Measurements from ENCODE around the gene CACNG7. TPM values are rescaled to one million over a fixed set of nuclear protein-coding genes. Genes with fewer than 3 reads are reported as not detected.

The CACNG7 gene
- total RNA-seq, 1 experiment from 2014 or later: not detected

- Histone ChIP-seq H3K9ac (ENCODE audit: low read length) (peak overlapping the region; percentile 54), H3K36me3 (ENCODE audit: control insufficient read depth in 1 of 2, insufficient read depth in 2 of 2, low read length in 2 of 2) (no peaks in the 10 kb centered on the region), H3K4me3 (replicated peaks in 1 of 2; ENCODE audit: low read depth in 1 of 2, low read length in 2 of 2) (peak overlapping the region; percentile 60 to 61), H3K4me1 (ENCODE audit: control insufficient read depth in 1 of 2, insufficient read depth in 2 of 2, low read length in 2 of 2) (peaks cover 16 to 49% of the 10 kb centered on the region in 2 experiments), H3K27me3 (ENCODE audit: insufficient read depth, low read length) (no peaks in the 10 kb centered on the region), H3K9me2 (ENCODE audit: insufficient read depth) (no peaks in the 10 kb centered on the region), H3K4me2 (ENCODE audit: low read length) (peak overlapping the region; percentile 87), H3K9me3 (ENCODE audit: control insufficient read depth in 1 of 2, insufficient read depth in 1 of 2, low read depth in 1 of 2, low read length in 2 of 2) (no peaks in the 10 kb centered on the region), H3K79me2 (ENCODE audit: insufficient read depth, low read length) (no peaks in the 10 kb centered on the region), H4K20me1 (ENCODE audit: insufficient read depth) (no peaks in the 10 kb centered on the region), H2AFZ (ENCODE audit: low read depth, low read length, poor library complexity, severe bottlenecking) (peak overlapping the region; percentile 49), H3K27ac (ENCODE audit: low read depth, low read length) (peak overlapping the region; percentile 94)
- POLR2A ChIA-PET: interaction anchor here (0.6 to 2.3 kb wide), 14 partner anchors 8 to 156 kb away, joined by 3 to 13 read pairs (median 4); partner anchors contain the start of genes CNOT3, MYADM, PRKCG and PRPF31
- peak; percentile 69 for ATAC-seq
- TF ChIP-seq MAX (IDR thresholded peaks at IDR 0.05): no peak
- peak; percentile 83 for TF ChIP-seq TCF7L2 (IDR thresholded peaks at IDR 0.05; ENCODE audit: borderline replicate concordance, extremely low read depth, insufficient read depth, insufficient read length)
- TF ChIP-seq SRF (IDR thresholded peaks at IDR 0.05; ENCODE audit: low read depth): no peak; the same call in 1 of the 2 replicates
- no peak; the same call in 1 of the 2 replicates for TF ChIP-seq POLR2AphosphoS5 (IDR thresholded peaks at IDR 0.05; ENCODE audit: low read depth, low read length)
- TF ChIP-seq ZNF274 (IDR thresholded peaks at IDR 0.05; ENCODE audit: low read depth, low read length): no peak
- TF ChIP-seq ZBTB33 (IDR thresholded peaks at IDR 0.05; ENCODE audit: extremely low read depth, insufficient replicate concordance, low read length): no peak
- intact Hi-C loops (cut with micrococcal nuclease): loop anchor here (1.0 to 5.0 kb wide), 3 partner anchors 83 to 138 kb away; partner anchors contain the start of gene MYADM
- RAD21 ChIA-PET (ENCODE audit: low non-redundant PET in 1 of 2, low total read pairs in 2 of 2, uncharacterized antibody in 2 of 2, unreplicated experiment in 2 of 2): interaction anchor here (0.6 to 1.3 kb wide), 4 partner anchors 32 to 175 kb away, joined by 3 to 5 read pairs (median 4); partner anchors contain the start of gene MYADM (in 1 of the 2)
- DNase-seq (ENCODE audit: low read depth, low spot score): peak; percentile 86
- no TSS peak for BruUV-seq (replicated peaks)
- CTCF ChIA-PET: interaction anchor here (0.9 to 2.3 kb wide), 9 partner anchors 14 to 138 kb away, joined by 3 to 15 read pairs (median 6); no protein-coding TSS in a partner anchor
Observed at GRCh38 chr19:53980539-53981375, 71.7 kb downstream of the CACNG7 start.

Measured in HCT116 (cell line).